ENCODE measurements around the gene SCARB2.

The SCARB2 gene

GRCh38 chr4:76204936-76205335, 8.7 kb downstream of the SCARB2 start:
- no peak overlapping the region for H3K4me3 ChIP-seq (ENCODE audit: low read depth, low read length)
- DNase-seq (ENCODE audit: low read depth) = no peak

DNA sequence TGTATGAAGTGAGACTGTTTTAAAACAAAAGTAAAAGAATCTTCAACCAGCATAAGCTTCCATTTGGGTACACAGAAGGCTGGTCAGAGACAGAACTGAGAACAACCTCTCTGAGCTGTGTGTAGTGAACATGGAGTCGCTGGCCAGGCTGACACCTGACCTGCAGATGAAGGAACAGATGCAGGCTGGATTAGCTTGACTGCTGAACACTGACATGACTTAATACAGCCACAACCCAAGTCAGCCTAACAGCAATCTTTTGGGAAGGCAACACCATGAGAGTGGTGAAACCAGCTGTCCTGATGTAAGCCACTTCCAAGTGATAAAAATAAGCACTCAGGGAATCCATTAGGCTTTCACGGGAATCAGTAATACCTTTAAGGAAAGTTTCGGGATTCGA, 10.1 kb downstream of the SCARB2 start:
- DNase-seq (ENCODE audit: low read depth) = no peak
- H3K4me3 ChIP-seq (ENCODE audit: low read depth, low read length) = no peak overlapping the region

GRCh38 chr4:76201276-76201675, 12.3 kb downstream of the SCARB2 start:
- no peak for DNase-seq (ENCODE audit: low read depth)
- no peak overlapping the region for H3K4me3 ChIP-seq (ENCODE audit: low read depth, low read length)

DNA sequence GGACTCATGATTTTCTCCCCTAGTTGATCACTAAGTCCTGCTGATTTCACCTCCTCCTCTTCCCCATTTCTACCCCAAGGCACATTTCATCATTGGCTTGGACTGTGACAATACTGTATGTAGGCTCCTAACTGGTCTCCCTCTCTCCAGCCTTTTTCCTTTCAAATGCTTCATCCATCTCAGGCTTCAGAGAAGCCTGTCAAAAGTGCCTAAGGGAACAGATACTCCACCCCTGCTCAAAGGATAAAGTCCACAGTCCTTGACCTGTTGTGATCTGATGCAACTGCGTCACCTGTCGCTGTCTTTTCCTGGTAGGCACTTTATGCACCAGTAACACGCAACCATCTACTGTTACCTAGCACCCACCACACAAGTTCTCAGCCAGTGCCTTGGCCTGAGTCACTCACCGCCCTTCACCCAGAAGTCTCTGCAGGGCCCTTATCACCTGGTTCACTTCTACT, 12.8 kb downstream of the SCARB2 start:
- no peak overlapping the region for H3K4me3 ChIP-seq (ENCODE audit: low read depth, low read length)
- no peak for DNase-seq (ENCODE audit: low read depth)

GRCh38 chr4:76199664-76200211, 13.9 kb downstream of the SCARB2 start:
- no peak for DNase-seq (ENCODE audit: low read depth)
- no peak overlapping the region for H3K4me3 ChIP-seq (ENCODE audit: low read depth, low read length)

GRCh38 chr4:76198411-76199237, 15.0 kb downstream of the SCARB2 start:
- peak overlapping the region; percentile 10 for H3K4me3 ChIP-seq (ENCODE audit: low read depth, low read length)
- DNase-seq (ENCODE audit: low read depth) = peak; percentile 82

DNA sequence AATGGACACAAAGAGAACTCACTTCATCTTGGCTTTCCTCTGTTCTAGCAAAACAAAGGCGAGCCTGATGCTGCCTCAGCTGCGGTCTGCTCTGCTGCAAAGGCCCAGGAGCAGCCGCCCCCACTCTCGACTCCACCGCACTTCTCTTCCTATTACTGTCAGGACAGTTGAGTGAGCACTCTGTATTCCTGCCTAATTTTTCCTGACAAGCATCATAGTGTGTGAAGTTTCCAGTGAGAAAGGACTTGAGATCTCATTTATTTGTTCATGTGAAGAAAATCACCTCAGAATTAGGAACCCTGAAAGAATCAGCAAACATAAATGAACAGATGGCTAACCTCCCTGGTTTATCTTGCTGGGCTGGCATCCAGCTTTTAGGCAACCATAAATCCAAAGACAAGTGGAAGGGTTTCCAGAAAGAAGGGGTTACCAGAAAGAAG, 15.6 kb downstream of the SCARB2 start:
- peak; percentile 63 for DNase-seq (ENCODE audit: low read depth)
- peak overlapping the region; percentile 1 for H3K4me3 ChIP-seq (ENCODE audit: low read depth, low read length)

DNA sequence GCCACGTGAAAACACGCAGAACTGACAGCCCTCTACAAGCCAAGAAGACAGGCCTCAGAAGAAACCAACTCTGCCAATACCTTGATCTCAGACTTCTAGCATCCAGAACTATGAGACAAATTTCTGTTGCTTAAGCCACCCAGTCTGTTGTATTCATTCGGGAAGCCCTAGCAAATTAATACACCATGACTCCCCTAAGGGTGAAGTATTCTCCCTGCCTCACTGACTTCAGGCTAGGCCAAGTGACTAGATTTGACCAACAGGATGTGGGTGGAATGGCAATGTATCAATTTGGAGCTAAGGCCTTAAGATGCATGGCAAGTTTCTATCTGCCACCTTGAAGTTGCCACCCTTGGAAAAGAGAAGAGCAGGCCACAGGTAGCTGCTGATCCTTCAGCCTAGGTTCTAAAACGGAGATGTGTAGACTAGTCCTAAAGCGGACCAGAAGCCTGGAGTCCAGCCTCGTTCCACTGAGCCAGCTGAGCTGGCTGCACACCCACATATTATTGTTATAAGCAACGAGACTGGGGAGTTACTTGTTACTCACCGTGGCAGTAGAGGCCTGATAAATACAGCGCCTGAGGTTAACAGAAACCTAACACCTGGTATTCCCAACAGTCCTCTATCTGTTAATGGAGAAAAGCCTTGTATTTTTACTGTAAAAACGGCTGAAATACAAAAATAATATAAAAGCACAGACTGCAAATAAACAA, 16.4 kb downstream of the SCARB2 start:
- no peak for DNase-seq (ENCODE audit: low read depth)
- H3K4me3 ChIP-seq (ENCODE audit: low read depth, low read length) = no peak overlapping the region

DNA sequence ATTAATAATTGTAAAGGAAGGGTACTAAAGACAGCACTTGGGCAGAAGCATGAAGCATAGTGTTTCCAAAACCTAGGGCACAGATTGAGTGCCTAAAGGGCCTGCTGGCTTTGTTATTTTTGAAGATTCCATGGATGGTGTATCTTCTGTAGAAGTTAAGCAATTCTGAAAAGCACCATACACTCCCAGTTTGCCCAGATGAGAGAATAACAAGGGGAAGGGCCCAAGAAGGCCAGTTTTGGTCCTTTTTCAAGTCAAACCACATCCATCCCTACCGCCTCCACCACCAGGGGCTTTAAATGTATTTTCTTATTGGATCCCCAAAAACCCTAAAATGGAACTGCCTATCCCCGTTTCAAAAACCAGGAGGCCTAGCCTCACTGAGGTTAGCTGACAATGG, 17.2 kb downstream of the SCARB2 start:
- DNase-seq (ENCODE audit: low read depth) = no peak
- no peak overlapping the region for H3K4me3 ChIP-seq (ENCODE audit: low read depth, low read length)

DNA sequence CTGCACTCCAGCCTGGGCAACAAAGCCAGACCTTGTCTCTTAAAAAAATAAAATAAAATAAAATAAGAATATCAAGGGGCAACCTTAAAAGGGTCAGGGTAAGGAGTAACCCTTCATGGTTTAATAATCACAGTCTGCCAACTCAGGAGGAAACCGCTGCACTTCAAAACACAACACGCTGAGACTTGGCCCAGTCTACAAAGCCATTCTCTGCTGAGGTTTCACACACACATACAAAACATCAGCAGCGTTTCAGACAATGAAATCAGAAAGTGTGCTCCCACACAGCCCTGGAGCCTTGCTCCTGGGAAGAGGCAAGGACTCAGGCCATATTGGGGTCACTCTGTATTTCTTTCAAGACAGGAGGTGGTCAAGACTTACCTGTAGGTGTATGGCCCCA, 18.3 kb downstream of the SCARB2 start:
- no peak overlapping the region for H3K4me3 ChIP-seq (ENCODE audit: low read depth, low read length)
- DNase-seq (ENCODE audit: low read depth) = no peak

GRCh38 chr4:76194325-76194724, 19.3 kb downstream of the SCARB2 start:
- H3K4me3 ChIP-seq (ENCODE audit: low read depth, low read length) = no peak overlapping the region
- DNase-seq (ENCODE audit: low read depth) = peak; percentile 78

- no peak for DNase-seq (ENCODE audit: low read depth)
- no peak overlapping the region for H3K4me3 ChIP-seq (ENCODE audit: low read depth, low read length)
These were observed 21.4 kb downstream of the SCARB2 start for GRCh38 chr4:76192236-76192635.

GRCh38 chr4:76188557-76188956, 25.1 kb downstream of the SCARB2 start:
- no peak overlapping the region for H3K4me3 ChIP-seq (ENCODE audit: low read depth, low read length)
- no peak for DNase-seq (ENCODE audit: low read depth)

GRCh38 chr4:76188149-76188548, 25.5 kb downstream of the SCARB2 start:
- no peak for DNase-seq (ENCODE audit: low read depth)
- H3K4me3 ChIP-seq (ENCODE audit: low read depth, low read length) = no peak overlapping the region

GRCh38 chr4:76187152-76187551, 26.5 kb downstream of the SCARB2 start:
- no peak for DNase-seq (ENCODE audit: low read depth)
- no peak overlapping the region for H3K4me3 ChIP-seq (ENCODE audit: low read depth, low read length)

DNA sequence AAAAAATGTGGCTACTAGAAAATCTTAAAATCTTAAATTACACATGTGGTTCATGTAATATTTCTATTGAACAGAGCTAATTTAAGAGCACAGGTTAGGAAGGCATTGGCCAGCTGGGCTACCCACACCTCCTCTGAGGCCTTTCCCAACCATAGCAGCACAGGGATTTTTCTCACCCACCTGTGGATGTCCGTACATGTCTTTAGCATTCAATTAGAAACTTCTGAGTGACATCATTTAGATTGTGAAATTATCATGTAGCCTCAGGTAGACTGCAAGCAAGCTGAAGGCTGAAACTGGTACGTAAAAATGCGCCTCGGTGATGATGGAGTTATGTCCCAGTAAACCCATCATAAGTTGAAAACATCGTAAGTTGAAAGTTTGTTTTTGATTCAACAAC, 31.2 kb downstream of the SCARB2 start:
- no peak for DNase-seq (ENCODE audit: low read depth)
- no peak overlapping the region for H3K4me3 ChIP-seq (ENCODE audit: low read depth, low read length)

DNA sequence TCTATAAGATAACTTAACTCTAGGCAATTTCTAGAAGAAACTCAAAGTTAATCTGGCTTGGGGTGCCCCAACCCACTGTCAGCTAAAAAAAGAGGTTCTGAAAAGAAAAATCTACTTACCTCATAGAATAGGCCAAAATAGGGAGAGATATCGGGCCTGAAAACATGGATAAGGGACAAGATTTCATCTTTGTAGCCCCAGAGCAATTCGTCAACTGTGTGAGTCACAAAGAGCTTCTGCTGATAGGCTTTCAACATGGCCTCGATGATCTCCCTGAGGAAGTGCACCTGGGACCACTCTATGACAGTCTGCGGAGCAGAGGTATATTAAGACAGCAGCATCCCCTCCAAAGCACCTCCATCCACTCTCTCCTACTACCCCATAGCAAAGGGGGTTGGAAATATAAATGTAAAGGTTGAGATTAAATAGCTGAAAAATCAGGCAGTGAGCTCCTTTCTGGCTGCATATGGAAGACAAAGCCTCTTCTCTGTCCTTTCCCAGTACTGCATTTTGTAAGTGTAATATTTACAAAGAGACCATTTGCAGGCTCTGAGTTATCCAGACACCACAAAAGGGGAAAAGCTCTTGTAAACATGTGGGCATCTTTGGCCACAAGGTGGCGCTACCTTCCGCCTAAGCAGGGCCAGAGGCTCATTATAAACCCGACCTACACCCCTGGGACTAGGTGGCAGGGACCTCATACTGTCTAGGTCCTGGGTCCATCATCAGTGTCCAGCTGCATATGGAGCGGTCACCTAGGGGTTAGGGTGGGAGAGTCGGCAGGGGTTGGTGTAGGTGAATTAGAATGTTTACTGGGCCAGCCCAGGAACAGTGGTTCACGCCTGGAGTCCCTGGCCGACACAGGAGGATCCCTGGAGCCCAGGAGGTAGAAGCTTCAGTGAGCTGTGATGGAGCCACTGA, 34.0 kb downstream of the SCARB2 start:
- H3K4me3 ChIP-seq (ENCODE audit: low read depth, low read length) = no peak overlapping the region
- peak; percentile 26 for DNase-seq (ENCODE audit: low read depth)

DNA sequence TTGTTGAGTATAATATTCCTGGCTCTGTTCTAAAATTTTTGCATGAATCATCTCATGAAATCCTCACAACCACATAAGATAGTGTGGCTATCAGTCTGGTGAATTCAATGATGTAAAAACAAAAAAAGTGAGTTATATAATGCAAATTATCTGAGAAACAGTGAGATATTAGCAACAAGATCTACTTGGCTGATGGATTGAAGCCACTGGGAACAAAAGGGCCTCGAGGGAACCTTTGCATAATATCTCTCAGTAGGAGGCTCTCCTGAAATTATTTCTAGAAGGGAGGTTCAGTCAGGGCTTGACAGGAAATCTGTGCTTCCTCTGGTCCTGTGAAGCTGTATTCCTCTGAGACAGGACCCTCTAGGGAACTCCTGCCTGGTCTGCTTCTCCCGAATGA, 35.3 kb downstream of the SCARB2 start:
- no peak overlapping the region for H3K4me3 ChIP-seq (ENCODE audit: low read depth, low read length)
- DNase-seq (ENCODE audit: low read depth) = no peak

DNA sequence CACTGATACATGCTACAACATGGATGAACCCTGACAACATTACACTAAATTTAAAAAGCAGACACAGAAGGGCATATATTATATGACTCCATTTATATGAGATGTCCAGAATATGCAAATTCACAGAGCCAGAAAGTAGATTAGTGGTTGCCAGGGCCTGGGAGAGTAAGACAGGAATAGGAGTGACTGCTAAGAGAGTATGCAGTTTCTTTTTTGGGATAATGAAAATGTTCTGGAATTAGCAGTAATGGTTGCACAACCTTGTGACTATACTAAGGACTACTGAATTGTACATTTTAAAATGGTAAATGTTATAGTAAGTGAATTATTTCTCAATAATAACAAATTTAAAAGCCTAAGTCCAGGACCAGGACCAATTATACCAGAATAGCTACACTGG, 35.9 kb downstream of the SCARB2 start:
- no peak for DNase-seq (ENCODE audit: low read depth)
- no peak overlapping the region for H3K4me3 ChIP-seq (ENCODE audit: low read depth, low read length)

DNA sequence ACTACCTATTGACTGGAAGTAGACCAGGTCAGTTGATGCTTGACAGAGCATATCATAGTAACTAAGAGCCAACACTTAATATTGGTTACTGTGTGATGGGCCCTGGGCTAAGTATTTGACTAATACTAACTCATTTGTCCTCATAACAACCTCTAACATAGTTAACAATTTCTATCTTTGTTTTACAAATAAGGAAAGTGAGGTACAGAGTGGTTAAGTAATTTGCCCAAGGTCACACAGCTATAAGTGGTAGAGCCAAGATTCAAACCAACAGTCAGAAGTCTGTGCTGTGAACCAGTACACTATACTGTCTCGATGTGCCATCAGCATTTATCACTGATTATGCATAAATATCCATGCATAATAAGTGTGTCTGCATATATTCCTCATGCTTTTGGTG, 38.3 kb downstream of the SCARB2 start:
- H3K4me3 ChIP-seq (ENCODE audit: low read depth, low read length) = no peak overlapping the region
- no peak for DNase-seq (ENCODE audit: low read depth)
